ENCODE results near the gene BTG4.

Gene BTG4

GRCh38 chr11:111512296-111513239, at the start of gene BTG4:
BTG4 (minus strand) TSS chr11:111512386; CDS start chr11:111498776, 13,610 bp downstream.
- peak; percentile 31 for DNase-seq

GRCh38 chr11:111561791-111562325, 49.7 kb upstream of the BTG4 start:
- DNase-seq: no peak

- DNase-seq: no peak
These were observed 49.1 kb upstream of the BTG4 start for GRCh38 chr11:111561306-111561705.

GRCh38 chr11:111560800-111561199, 48.6 kb upstream of the BTG4 start:
- no peak for DNase-seq

- DNase-seq: no peak
These were observed 47.7 kb upstream of the BTG4 start for GRCh38 chr11:111559800-111560464.

GRCh38 chr11:111557425-111558111, 45.4 kb upstream of the BTG4 start:
- DNase-seq: no peak

GRCh38 chr11:111555255-111555654, 43.1 kb upstream of the BTG4 start:
- DNase-seq: no peak

- no peak for DNase-seq
These were observed 42.3 kb upstream of the BTG4 start for GRCh38 chr11:111554532-111554931.

GRCh38 chr11:111550258-111550657, 38.1 kb upstream of the BTG4 start:
- no peak for DNase-seq

- no peak for DNase-seq
These were observed 37.6 kb upstream of the BTG4 start for GRCh38 chr11:111549869-111550203.

- DNase-seq: no peak
These were observed 37.1 kb upstream of the BTG4 start for GRCh38 chr11:111549196-111549868.

GRCh38 chr11:111548525-111548924, 36.3 kb upstream of the BTG4 start:
- DNase-seq: no peak

- no peak for DNase-seq
These were observed 30.6 kb upstream of the BTG4 start for GRCh38 chr11:111542606-111543275.

GRCh38 chr11:111541254-111542061, 29.3 kb upstream of the BTG4 start:
- peak; percentile 3 for DNase-seq

- no peak for DNase-seq
These were observed 28.7 kb upstream of the BTG4 start for GRCh38 chr11:111540937-111541253.

GRCh38 chr11:111540114-111540936, 28.1 kb upstream of the BTG4 start, which contains the start of gene LAYN:
LAYN (plus strand) TSS chr11:111540720; CDS start chr11:111540844, 124 bp downstream.
- DNase-seq: peak; percentile 36

GRCh38 chr11:111539426-111540113, 27.4 kb upstream of the BTG4 start:
- DNase-seq: no peak

- DNase-seq: no peak
These were observed 26.4 kb upstream of the BTG4 start for GRCh38 chr11:111538407-111539114.

GRCh38 chr11:111537336-111537860, 25.2 kb upstream of the BTG4 start:
- DNase-seq: no peak

Measured in stimulated activated CD4-positive, alpha-beta T cell treated with anti-CD3 and anti-CD28 coated beads, Interleukin-4, amount 100 ng/mL, for 1 hour (primary cell).